H9 (cell line): ENCODE data around the gene SPECC1L. TPM values are rescaled to one million over a fixed set of nuclear protein-coding genes. Genes with fewer than 3 reads are reported as not detected.

Experiments used
- DNase-seq: peaks from one replicate; pipeline ENCODE4 v3.0.0-alpha.2; 2017
- H2AFZ ChIP-seq: one replicate; pipeline ENCODE4 v1.6.1; 2013; ENCODE audit warnings: mild to moderate bottlenecking, low read length, control low read depth, moderate library complexity
- H2AK5ac ChIP-seq: 2 replicates; pipeline ENCODE4 v1.6.1; 2013; ENCODE audit warnings: low read length, control low read depth, mixed read lengths; ENCODE audit not compliant: insufficient read length
- H2BK120ac ChIP-seq: one replicate; pipeline ENCODE4 v1.6.1; 2013; ENCODE audit warnings: low read depth, mild to moderate bottlenecking, low read length, control low read depth, inconsistent platforms; ENCODE audit not compliant: poor library complexity, severe bottlenecking
- H2BK12ac ChIP-seq: 2 replicates; pipeline ENCODE4 v1.6.1; 2013; ENCODE audit warnings: low read length, control low read depth, mixed read lengths, low read depth; ENCODE audit not compliant: insufficient read length
- H2BK15ac ChIP-seq: 2 replicates; pipeline ENCODE4 v1.6.1; 2013; ENCODE audit warnings: low read depth, low read length, control low read depth
- H2BK20ac ChIP-seq: one replicate; pipeline ENCODE4 v1.6.1; 2013; ENCODE audit warnings: low read depth, mild to moderate bottlenecking, low read length, control low read depth, inconsistent platforms; ENCODE audit not compliant: poor library complexity, severe bottlenecking
- H2BK5ac ChIP-seq: 2 replicates; pipeline ENCODE4 v1.6.1; 2013; ENCODE audit warnings: low read length, control low read depth, mixed read lengths; ENCODE audit not compliant: insufficient read length
- H3K14ac ChIP-seq: 2 replicates; pipeline ENCODE4 v1.6.1; 2013; ENCODE audit warnings: low read length, control low read depth; ENCODE audit not compliant: insufficient read depth
- H3K18ac ChIP-seq: 2 replicates; pipeline ENCODE4 v1.6.1; 2013; ENCODE audit warnings: low read depth, mild to moderate bottlenecking, mixed read lengths, low read length, control low read depth; ENCODE audit not compliant: insufficient read length
- H3K23ac ChIP-seq: 2 replicates; pipeline ENCODE4 v1.6.1; 2013; ENCODE audit warnings: low read length, control low read depth, mixed read lengths, low read depth; ENCODE audit not compliant: insufficient read length
- H3K23me2 ChIP-seq: 2 replicates; pipeline ENCODE4 v1.6.1; 2013; ENCODE audit warnings: low read depth, mild to moderate bottlenecking, mixed read lengths, low read length, control low read depth; ENCODE audit not compliant: insufficient read length, poor library complexity, severe bottlenecking
- H3K27ac ChIP-seq: 2 replicates; pipeline ENCODE4 v1.5.1; 2013; ENCODE audit warnings: low read length, control low read depth, mixed read lengths, low read depth; ENCODE audit not compliant: insufficient read length
- H3K27me3 ChIP-seq: 2 replicates; pipeline ENCODE4 v1.6.1; 2013; ENCODE audit warnings: low read length, control low read depth, inconsistent platforms; ENCODE audit not compliant: insufficient read depth
- H3K4ac ChIP-seq: 2 replicates; pipeline ENCODE4 v1.6.1; 2013; ENCODE audit warnings: low read depth, mild to moderate bottlenecking, control low read depth, inconsistent platforms, low read length, moderate library complexity
- H3K4me1 ChIP-seq: 2 replicates; pipeline ENCODE4 v1.6.1; 2013; ENCODE audit warnings: low read length, control low read depth, inconsistent platforms; ENCODE audit not compliant: insufficient read depth
- H3K4me2 ChIP-seq: 2 replicates; pipeline ENCODE4 v1.6.1; 2013; ENCODE audit warnings: low read length, control low read depth, mixed read lengths; ENCODE audit not compliant: insufficient read length, insufficient read depth
- H3K56ac ChIP-seq: 2 replicates; pipeline ENCODE4 v1.6.1; 2013; ENCODE audit warnings: low read depth, mild to moderate bottlenecking, mixed read lengths, low read length, control low read depth; ENCODE audit not compliant: insufficient read length
- H3K79me1 ChIP-seq: 2 replicates; pipeline ENCODE4 v1.6.1; 2013; ENCODE audit warnings: low read depth, mild to moderate bottlenecking, moderate library complexity, low read length, control low read depth, inconsistent platforms; ENCODE audit not compliant: insufficient read depth, poor library complexity, severe bottlenecking
- H3K79me2 ChIP-seq: 2 replicates; pipeline ENCODE4 v1.6.1; 2013; ENCODE audit warnings: low read length, control low read depth, inconsistent platforms; ENCODE audit not compliant: insufficient read depth
- H3K9ac ChIP-seq: 2 replicates; pipeline ENCODE4 v1.6.1; 2013; ENCODE audit warnings: low read length, control low read depth, mixed read lengths; ENCODE audit not compliant: insufficient read length; ENCODE audit errors: extremely low read depth
- H3K9me3 ChIP-seq: one replicate; pipeline ENCODE4 v1.6.1; 2013; ENCODE audit warnings: low read depth, low read length, inconsistent platforms; ENCODE audit not compliant: control insufficient read depth
- H3T11ph ChIP-seq: one replicate; pipeline ENCODE4 v1.6.1; 2013; ENCODE audit warnings: mild to moderate bottlenecking, low read length, control low read depth, inconsistent platforms
- H4K20me1 ChIP-seq: one replicate; pipeline ENCODE4 v1.6.1; 2013; ENCODE audit not compliant: control insufficient read depth, insufficient read length, insufficient read depth
- H4K5ac ChIP-seq: 2 replicates; pipeline ENCODE4 v1.6.1; 2013; ENCODE audit warnings: low read depth, mild to moderate bottlenecking, mixed read lengths, low read length, control low read depth; ENCODE audit not compliant: insufficient read length
- H4K8ac ChIP-seq: replicated peaks from 2 replicates; pipeline ENCODE4 v1.6.1; 2013; ENCODE audit warnings: low read length, control low read depth, mixed read lengths, low read depth; ENCODE audit not compliant: insufficient read length
- H4K91ac ChIP-seq: 2 replicates; pipeline ENCODE4 v1.6.1; 2013; ENCODE audit warnings: low read depth, mild to moderate bottlenecking, moderate library complexity, mixed read lengths, low read length, control low read depth; ENCODE audit not compliant: insufficient read length
- H3K27ac Mint-ChIP-seq, 3 experiments: 2 replicates in 2 of 3; 3 replicates in 1 of 3; pipeline ENCODE4 v1.8.0; 2020 to 2021; ENCODE audit warnings: mixed read lengths in 3 of 3, mild to moderate bottlenecking in 1 of 3, moderate library complexity in 1 of 3
- H3K27me3 Mint-ChIP-seq: 2 replicates; pipeline ENCODE4 v1.8.0; 2021; ENCODE audit warnings: low read depth, mild to moderate bottlenecking, moderate library complexity, mixed read lengths
- H3K36me3 Mint-ChIP-seq, 3 experiments: 2 replicates in 2 of 3; 3 replicates in 1 of 3; pipeline ENCODE4 v1.8.0; 2020 to 2021; ENCODE audit warnings: low read depth in 3 of 3, mixed read lengths in 3 of 3; ENCODE audit not compliant: insufficient read depth in 1 of 3
- H3K4me1 Mint-ChIP-seq, 2 experiments: 2 replicates each; pipeline ENCODE4 v1.8.0; 2020; ENCODE audit warnings: mixed read lengths in 2 of 2
- H3K4me3 Mint-ChIP-seq, 2 experiments: 2 replicates in 1 of 2; 3 replicates in 1 of 2; pipeline ENCODE4 v1.8.0; 2020 to 2021; ENCODE audit warnings: mild to moderate bottlenecking in 2 of 2, mixed read lengths in 2 of 2, moderate library complexity in 1 of 2
- H3K9me3 Mint-ChIP-seq, 2 experiments: 2 replicates in 1 of 2; 3 replicates in 1 of 2; pipeline ENCODE4 v1.8.0; 2020; ENCODE audit warnings: mild to moderate bottlenecking in 2 of 2, mixed read lengths in 2 of 2, moderate library complexity in 1 of 2
- CTCF ChIP-seq: fragments of 200-600 bp; sonication (generic); conservative IDR thresholded peaks from 3 replicates; pipeline ENCODE4 v1.8.0; 2021; ENCODE audit warnings: antibody characterized with exemption, mild to moderate bottlenecking
- WGBS: extraction: QIAGEN DNeasy Blood & Tissue Kit; methylation state at CpG from one replicate; pipeline ENCODE4 v1.1.7; 2013; ENCODE audit warnings: missing lambda C conversion rate, low lambda C conversion rate, mixed read lengths; ENCODE audit not compliant: insufficient read length; ENCODE audit errors: extremely low coverage; 5-methylcytosine and 5-hydroxymethylcytosine counted together
- total RNA-seq: library from RNA; stranded (reverse); gene quantifications from 2 replicates; pipeline ENCODE4 v1.2.1, GENCODE V29; 2021

Gene SPECC1L
- total RNA-seq, 1 experiment from 2014 or later: 57.1 TPM

- DNase-seq: no peak
- TF ChIP-seq CTCF: no peak
Measured at GRCh38 chr22:24386937-24387471, 116.4 kb downstream of the SPECC1L start.

More at GRCh38 chr22:24386937-24387471, 116.4 kb downstream of the SPECC1L start:
- no peak overlapping the region for H3K56ac ChIP-seq
- H2BK20ac ChIP-seq: no peak overlapping the region
- H2BK15ac ChIP-seq: no peak overlapping the region
- H2AK5ac ChIP-seq: no peak overlapping the region
- H4K20me1 ChIP-seq: no peaks in the 10 kb centered on the region
- H2AFZ ChIP-seq: no peak overlapping the region
- H2BK12ac ChIP-seq: no peak overlapping the region
- H3K27ac ChIP-seq: no peak overlapping the region
- H3K14ac ChIP-seq: no peak overlapping the region
- H2BK120ac ChIP-seq: no peak overlapping the region
- H4K91ac ChIP-seq: no peak overlapping the region
- H3K27me3 ChIP-seq: no peaks in the 10 kb centered on the region
- H3K9me3 ChIP-seq: no peaks in the 10 kb centered on the region
- H4K5ac ChIP-seq: no peak overlapping the region
- Mint-ChIP-seq H3K4me1 (no peaks in the 10 kb centered on the region), H3K9me3 (no peaks in the 10 kb centered on the region), H3K36me3 (peaks cover 6 to 10% (median 6%) of the 10 kb centered on the region in 3 experiments; a peak in 6 of 7 replicates), H3K27me3 (no peaks in the 10 kb centered on the region), H3K4me3 (no peak overlapping the region), H3K27ac (no peak overlapping the region)
- H3K9ac ChIP-seq: no peak overlapping the region
- H2BK5ac ChIP-seq: no peak overlapping the region
- H4K8ac ChIP-seq: no peak overlapping the region
- no peak overlapping the region for H3K23ac ChIP-seq
- no peak overlapping the region for H3K18ac ChIP-seq
- H3K79me2 ChIP-seq: no peaks in the 10 kb centered on the region
- no peaks in the 10 kb centered on the region for H3K4me1 ChIP-seq
- no peaks in the 10 kb centered on the region for H3K79me1 ChIP-seq
- H3K4ac ChIP-seq: no peak overlapping the region
- H3K23me2 ChIP-seq: no peaks in the 10 kb centered on the region
- H3K4me2 ChIP-seq: no peak overlapping the region
- WGBS: no CpG with 5 or more reads among the region's 2 CpGs
- no peak overlapping the region for H3T11ph ChIP-seq
